ENCODE measurements around the gene ACSS3.
"Not testable (repeated sequence)": the region's sequence is repeated elsewhere in the genome, so short reads cannot be mapped to it uniquely, and the experiment has no call there.

Gene ACSS3

DNA sequence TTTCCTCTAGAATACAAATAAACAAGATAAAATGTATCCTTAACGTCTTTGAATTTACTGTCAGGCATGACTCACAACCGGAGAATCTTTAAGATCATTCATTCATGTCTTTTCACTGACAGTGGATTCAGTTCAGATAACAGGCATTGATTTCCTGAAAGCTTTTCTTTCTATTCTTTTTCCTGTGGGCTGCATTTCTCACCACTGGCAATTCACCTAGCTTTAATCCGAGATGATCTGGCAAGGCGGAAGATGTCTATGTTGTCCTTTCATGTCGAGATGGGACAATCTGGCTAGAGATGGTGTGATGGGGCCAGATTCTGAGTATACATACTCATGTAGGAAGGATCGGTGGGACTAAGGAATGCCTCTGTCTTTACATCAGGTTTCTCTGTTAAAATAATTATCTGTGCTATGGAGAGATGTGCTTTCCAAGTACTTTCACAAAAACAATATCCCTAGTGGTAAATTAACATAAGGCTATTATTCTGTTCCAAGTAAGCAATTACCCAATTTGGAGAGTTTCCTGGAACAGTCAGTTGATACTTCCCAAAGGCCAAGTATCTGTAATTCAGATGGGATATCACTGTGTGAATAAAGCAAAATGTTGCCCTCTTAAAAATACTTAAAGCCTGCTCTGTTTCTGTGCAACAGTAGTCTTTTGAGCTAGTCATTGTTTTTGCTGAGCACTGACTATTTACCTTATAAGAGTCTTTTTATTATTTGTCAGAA lies 17.8 kb downstream of the ACSS3 start:
- no peak for FAIRE-seq

DNA sequence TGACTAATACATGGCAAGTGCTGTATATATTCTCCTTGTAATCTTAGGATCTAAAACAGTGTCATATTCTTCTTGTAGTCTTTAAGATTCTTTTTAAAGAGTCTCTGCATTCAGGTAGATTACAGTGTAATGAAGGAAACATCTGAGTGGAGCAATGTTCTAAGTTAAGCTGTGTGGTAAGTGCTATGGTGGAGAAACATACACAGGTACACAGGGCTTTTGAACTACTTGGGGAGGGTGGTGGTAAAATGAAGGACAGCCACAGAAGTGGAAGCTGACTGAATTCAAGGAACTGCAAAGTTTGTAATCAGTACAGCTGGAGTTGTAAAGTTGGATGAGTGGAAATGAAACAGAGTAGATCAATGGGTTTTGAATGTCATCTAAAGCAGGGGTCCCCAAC lies 27.8 kb downstream of the ACSS3 start:
- FAIRE-seq = no peak

DNA sequence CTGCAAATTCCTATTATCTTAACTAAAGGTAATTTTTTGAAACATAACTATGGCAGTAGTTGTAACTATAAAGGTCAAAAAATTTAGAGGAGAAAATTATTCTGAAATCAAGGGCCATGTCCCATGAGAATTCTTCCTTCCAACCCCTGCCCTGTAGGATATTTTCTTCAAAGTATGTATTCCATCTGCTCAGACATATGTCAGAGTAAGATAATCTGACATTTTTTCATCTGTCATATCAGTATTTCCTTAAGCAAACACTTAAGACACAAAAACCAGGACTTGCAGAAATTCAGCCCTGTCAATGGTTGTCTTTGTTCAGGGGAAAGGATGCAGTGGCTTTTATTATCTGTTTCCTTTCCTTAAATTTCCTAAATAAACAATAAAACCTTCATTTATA lies 36.3 kb downstream of the ACSS3 start:
- no peak for FAIRE-seq

DNA sequence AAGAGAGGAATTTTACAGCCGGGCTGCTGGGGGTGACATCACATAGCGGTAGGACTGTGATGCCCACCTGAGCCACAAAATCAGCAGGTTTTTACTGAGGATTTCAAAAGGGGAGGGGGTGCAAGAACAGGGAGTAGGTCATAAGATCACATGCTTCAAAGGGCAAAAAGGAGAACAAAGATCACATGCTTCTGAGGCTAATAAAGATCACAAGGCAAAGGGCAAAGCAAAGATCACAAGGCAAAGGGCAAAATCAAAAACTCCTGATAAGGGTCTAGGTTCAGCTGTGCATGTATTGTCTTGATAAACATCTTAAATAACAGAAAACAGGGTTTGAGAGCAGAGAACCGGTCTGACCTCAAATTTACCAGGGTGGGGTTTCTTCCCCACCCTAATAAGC lies 41.2 kb downstream of the ACSS3 start:
- FAIRE-seq = not testable (repeated sequence)

DNA sequence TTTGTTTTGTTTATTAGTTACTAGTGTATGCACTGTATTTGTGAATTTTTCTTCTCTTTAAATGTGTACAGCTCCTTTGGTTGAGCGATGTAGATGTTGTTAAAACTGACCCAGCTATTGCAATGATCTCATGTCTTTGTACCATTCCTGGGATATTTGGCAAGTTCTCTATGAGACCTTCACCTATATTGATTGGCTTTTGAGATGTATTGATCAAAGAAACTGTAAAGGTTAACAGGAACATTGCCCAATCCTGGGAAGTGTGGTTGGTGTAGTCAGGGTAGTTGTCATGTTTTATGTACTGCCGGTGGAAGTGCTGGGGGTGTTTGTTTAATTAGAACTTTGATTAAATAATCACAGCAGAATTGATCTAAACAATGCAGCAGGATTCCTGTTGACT lies 43.1 kb downstream of the ACSS3 start:
- FAIRE-seq = no peak

DNA sequence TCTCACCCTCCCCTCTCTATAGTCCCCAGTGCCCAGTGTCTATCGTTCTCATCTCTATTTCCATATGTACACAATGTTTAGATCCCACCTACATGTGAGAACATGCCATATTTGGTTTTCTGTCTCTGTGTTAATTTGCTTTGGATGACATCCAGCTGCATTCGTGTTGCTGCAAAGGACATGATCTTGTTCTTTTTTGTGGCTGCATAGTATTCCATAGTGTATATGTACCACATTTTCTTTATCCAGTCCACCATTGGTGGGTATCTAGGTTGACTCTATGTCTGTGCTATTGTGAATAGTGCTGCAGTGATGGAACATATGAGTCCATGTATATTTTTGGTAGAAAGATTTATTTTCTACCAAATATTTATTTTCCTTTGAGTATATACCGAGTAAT lies 45.7 kb downstream of the ACSS3 start:
- no peak for FAIRE-seq

DNA sequence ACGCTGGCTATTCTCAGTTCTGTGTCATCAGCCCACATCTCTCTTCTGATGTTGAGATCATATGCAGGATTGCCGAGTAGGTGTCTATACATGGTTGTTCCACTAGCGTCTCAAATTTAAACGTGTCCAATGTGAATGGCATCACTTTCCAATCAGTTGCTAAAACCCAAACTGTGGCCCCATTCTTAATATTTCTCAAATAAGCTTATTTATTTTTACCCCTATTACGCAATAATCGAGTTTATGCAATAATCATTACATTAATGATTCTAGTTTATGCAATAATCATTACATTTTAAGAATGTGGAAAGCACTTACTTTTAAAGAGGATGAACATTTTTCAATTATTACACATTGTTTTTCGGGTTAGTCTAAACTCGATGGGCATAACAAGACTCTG lies 47.8 kb downstream of the ACSS3 start:
- FAIRE-seq = no peak

DNA sequence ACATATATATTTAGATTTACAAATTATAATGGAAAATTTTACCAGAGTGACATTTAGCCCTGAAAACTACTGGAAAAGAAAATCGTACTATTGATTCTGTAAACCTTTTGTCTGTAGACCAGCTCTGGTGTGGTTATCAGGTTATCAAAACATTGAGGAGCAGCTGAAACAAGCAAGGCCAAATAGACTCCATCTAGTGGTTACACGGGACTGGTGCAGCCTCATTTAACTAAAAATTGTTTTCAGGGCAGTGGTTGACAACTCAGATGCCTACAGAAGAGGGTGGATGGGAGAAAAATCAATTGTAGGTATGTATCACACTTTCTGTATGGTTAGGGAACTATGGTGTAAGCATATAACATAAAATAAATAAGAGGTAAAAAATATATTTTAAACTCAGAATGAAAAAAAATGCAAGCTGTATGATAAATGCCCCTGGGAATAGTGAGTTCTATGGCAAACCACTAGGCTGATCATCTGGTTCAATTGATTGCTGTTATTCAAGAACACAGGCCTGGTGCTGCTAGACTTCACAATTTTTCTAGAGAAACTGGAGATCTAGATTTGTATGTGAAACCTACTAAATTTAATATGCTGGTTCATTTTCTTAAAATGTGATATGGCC lies 51.2 kb downstream of the ACSS3 start:
- FAIRE-seq = no peak

DNA sequence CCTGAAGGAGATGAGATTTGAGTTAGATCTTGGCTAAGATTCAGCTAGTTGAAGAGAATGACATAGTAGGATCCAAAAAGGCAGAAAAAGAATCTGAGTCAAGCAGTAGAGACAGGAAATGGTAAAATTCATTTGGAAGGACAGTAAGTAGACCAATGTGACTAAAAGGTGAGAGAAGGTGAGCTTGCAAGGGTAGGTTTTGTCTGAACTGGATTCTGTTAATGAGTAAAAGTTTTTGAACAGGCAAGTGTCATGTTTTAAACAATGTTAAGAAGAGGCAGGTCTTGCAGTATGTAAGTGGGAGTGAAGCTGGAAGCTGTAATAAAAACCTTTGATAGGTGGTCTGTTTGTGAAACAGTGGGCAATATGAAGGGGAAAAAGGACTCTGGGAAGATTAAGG lies 58.6 kb downstream of the ACSS3 start:
- FAIRE-seq = no peak

DNA sequence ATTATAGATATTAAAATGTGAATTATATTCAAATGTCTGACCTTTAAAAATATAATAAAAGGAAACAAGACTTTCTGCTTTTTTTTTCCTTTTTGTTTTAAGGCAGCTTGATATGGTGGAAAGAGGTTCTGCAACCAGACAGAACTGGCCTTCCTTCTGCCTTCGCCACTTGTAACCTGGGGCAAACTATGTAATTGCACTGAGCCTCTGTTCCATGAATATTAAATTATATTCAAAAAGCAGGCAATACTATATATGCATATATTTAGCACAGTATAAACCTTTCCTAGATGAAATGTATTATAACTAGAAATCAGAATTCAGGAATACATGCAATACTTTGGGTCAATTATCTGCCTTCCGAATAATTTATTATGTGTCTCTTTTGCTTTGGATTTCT lies 59.9 kb downstream of the ACSS3 start:
- no peak for FAIRE-seq

DNA sequence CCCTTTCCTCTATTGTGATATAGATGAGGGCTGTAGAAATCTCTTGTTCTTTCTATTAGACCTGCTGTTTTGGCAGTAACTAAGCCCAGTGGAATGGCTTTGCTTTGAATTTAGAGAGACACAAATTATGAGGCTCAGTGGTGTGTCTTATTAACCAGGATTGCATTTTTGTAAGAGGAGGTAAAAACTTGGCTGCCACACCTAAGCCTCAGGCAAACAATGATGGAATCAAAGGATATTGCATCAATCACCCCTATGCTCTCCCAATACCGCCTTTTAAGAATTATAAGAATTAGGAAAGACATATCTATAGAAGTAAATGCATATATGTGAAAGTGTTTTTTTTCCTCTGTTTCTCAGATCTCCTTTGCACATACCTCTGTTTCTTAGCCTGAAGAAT lies 63.3 kb downstream of the ACSS3 start:
- no peak for FAIRE-seq

DNA sequence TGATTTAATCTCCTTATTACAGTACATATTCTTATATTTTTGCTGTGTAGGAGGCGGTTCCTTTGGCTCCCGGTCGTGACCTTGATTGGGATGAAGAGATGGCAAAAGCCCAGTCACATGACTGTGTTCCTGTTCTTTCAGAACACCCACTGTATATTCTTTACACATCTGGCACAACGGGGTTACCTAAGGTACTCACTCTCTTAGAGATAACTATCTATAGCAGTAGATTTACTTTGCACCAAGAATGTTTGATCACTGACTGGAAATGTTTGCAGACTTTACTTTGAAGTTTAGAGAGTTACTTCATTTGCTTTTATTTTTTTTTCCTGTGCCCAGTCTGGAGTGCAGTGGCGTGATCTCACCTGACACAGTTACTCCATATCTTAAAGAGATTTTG lies 65.2 kb downstream of the ACSS3 start:
- no peak for FAIRE-seq

DNA sequence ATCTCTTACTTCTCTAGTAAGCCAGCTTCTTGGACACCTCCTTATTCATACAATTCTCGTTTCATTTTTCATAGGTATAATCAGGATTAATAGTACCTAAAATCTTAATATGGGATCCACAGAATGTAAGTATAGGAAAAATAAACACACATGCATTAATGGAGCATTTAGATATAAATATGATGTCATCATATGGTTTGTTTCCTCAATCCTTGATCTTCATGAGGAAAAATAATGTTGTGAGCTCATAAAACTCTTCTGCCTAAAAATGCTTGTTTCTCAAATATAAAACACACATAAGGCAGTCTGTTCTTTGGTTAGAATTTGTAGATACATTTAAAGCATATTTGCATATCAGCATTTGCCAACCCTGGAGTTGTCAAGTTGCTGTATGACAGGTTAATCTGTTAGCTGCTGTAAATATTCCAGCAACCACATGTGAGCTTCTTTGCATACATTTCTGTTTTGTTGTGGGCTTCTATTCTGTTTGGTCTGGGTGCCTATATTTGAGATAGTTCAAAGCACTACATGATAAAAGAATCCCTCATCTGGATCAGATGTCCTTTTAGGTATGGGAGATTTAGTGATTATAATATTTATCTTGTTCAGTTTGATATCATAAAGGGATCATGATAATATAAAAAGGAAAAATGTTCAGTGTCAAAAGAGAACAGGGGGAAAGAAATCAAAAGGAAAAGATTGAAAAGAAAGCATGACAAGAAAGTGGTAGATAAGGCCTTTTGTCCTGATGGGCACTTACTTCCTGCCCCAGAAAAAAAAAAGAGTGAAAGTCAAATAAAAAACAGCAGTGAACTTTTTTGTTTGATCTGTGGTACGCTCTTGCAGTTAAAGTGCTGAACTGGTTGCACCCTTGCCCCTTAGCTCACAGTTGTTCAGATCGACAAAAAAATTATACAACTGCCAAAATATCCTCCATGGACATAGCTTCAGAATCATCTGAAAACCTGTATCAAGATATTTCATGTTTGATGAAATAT lies 68.6 kb downstream of the ACSS3 start:
- FAIRE-seq = no peak

DNA sequence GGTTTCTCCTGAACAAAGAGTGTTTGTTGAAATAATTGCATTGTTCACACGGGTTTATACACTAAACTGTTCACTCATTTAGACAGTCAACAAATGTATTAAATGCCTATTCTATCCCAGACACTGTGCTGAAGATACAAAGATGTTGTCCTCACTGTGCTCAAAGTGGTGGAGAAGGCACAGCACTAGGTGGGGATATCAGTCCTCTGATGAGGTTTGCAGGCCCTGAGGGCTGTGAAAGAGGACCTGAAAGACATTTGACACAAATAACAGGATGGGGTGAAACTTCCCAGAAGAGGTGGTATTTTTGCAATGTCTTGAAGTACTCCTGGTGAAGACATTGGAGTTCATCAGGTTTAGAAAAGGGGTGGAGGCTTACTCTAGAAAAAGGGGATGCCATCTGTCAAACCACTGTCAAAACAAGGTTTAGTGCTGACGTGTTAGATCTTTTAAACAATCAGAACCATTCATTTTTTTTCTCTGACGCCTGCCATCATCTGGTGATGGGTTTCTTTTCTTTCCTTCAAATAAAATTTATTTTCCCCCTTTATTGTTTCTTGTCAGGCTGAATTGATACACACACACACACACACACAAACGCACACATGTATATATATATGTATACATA lies 69.5 kb downstream of the ACSS3 start:
- FAIRE-seq = no peak

DNA sequence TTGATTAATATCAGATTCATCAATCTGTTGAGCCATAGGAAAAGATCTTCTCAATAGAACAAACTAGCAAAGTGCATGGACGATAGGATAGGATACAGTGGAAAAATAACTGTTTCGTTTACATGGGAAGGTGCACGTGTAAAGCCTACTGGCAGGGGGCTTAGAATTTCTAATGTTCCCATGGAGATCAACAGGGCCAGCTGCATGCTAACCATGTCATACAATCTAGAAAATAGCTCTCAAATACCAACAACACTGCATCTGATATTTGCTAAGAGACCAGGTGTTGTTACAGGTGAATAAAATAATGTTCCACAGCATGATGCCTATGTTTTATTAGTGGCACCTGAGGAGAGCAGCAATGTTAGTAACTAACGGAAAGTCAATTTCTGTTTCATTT lies 72.5 kb downstream of the ACSS3 start:
- FAIRE-seq = no peak

DNA sequence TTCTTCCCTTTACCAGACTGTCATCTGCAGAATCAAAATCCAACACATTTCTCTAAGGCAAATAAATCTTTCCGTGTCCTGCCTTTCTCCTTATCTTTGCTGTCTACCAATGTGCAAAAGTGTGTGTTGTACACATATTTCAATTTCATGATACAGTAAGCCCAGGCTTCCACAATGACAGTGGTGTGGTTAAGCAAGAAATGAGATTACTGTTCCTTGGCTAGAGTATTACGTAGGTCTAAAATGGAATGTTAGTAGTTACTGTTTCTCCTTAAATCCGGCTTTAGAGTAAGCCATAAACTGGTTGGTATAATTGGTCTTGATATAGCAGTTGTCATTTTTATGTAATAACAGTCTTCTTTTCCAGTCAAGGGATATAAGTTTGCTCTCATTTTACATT lies 82.0 kb downstream of the ACSS3 start:
- FAIRE-seq = no peak

DNA sequence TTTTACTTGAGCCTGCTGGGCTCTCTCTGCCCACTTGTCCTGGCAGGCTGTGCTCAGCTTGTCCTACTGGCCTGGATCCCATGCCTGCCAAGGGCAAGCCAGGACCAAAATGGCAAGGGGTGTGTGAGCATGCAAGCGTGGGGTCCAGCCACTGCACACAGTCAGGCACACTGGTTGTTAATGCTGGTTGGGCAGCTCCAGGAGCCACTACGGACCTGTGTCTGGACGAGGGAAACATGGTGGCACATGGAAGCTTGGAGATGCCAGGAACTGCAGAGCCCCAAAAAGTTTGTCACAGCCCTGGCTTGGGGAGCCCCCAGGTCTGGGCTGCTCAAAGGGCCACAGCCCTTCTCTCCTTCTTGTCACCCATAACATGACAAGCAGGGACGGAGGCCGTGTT lies 83.8 kb downstream of the ACSS3 start:
- FAIRE-seq = no peak

DNA sequence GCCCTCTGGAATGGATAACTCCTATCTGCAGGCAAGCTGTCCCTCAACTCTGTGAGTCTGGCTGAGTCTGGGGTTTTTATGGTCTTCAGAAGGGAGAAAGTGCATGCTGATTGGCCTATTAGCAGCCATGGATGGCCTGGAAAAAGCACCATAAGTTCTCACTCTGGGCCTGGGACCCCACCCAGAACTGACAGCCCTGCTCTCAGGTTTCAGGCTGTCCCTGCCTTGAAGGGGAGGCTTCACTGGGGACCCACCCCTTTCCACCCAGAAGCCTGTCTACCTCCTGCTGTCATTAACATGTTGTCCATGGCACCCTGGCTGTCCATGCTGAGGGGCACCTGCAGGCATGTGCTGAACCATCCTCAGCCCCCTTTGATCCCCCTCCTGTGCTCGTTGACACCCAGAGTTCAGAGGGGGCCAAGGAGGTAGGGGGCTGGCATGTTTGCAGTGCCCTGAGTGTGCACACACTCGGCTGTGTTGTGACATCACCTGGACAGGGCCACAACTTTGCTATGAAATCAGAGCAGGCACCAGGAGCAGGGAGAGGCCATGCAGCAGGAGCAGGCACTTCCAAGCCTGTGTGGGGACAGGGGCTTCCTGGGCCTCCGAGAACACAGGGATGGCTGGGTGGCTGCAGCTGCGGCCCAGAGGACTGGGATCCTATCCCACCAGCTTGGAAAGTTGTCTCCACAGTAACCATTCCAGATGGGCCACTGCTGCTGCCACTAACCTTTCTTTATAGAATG lies 84.7 kb downstream of the ACSS3 start:
- FAIRE-seq = no peak

DNA sequence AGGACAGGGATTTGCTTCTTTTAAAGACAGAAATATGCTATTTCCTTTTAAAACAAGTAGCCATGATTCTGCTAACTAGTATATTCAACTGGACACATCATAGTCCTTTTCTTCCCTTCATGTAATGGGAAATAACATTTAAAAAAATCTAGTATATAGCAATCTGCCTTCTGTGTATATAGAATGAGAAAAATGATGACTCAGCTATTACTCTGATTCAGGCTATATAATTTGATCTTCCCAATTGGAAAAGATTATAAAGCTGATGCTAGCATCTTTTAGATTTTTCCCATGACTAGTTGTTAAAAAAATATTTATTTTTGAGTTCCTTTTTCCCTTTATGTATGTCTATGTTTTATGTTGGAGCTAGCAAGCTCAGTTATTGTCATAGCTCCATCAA lies 86.9 kb downstream of the ACSS3 start:
- no peak for FAIRE-seq

DNA sequence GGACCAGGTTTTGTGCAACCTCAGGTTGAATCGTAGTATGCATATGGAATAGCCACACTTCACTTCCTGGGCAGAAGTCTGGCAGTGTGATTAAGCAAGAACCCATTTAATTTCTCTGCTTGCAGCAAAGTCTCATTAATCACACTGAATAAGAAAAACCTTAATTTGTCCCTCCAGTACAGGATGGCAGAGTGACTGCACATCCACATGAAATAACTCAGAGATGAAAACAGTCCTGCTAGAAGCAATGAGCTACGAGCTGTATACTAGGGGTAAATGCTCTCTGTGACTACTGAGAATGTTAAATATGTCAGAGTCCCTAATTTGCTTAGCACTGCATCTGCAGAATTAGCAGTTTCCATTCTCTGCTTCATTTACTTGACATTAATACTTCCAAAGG lies 88.9 kb downstream of the ACSS3 start:
- FAIRE-seq = no peak

DNA sequence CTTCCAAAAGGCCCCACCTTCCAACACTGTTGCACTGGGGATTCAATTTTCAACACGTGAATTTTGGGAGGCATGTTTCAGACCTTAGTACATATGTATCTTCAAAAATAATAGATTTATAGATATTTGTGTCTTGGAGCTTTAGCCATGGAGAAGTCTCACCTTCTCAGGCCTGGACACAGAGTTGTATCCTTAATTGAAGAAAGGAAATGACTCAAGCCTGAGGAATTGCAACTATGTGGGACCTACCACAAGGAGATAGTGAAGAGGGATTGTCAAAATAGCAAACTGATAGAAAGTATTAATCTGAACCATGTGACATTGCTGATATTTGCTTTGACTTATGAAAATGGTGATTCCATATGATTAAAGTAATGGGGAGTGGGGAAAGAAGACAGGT lies 89.8 kb downstream of the ACSS3 start:
- no peak for FAIRE-seq

DNA sequence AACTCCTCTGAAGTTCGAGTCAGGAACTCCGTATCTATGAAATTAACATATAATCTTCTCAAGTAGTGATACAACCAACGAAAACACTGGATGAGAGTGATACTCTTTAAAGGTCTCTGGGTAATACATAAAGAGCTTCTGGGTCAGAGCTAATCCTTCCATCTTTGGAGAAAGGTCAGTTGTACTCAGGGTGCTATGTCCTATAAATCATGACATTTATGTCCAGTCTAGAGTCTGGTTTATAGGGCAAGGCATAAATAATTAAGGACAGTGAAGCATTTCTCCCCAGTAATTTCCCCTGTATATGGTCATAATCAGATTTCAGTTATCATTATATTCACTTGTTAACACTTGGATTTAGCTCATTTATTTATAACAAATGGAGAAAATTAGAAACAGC lies 90.6 kb downstream of the ACSS3 start:
- FAIRE-seq = no peak

All from endometrium (tissue), 2 donors.